Stimulated activated CD8-positive, alpha-beta memory T cell treated with anti-CD3 and anti-CD28 coated beads, Interleukin-12 subunit alpha, Interleukin-12 subunit beta, amount 100 ng/mL, for 24 hours (primary cell): Measurements from ENCODE around the gene MAMDC2.

Source experiments
- DNase-seq: peaks from one replicate; pipeline ENCODE4 v3.0.0-alpha.2; 2020; ENCODE audit errors: extremely low read depth

MAMDC2 gene, protein sequence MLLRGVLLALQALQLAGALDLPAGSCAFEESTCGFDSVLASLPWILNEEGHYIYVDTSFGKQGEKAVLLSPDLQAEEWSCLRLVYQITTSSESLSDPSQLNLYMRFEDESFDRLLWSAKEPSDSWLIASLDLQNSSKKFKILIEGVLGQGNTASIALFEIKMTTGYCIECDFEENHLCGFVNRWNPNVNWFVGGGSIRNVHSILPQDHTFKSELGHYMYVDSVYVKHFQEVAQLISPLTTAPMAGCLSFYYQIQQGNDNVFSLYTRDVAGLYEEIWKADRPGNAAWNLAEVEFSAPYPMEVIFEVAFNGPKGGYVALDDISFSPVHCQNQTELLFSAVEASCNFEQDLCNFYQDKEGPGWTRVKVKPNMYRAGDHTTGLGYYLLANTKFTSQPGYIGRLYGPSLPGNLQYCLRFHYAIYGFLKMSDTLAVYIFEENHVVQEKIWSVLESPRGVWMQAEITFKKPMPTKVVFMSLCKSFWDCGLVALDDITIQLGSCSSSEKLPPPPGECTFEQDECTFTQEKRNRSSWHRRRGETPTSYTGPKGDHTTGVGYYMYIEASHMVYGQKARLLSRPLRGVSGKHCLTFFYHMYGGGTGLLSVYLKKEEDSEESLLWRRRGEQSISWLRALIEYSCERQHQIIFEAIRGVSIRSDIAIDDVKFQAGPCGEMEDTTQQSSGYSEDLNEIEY

GRCh38 chr9:70043689-70044489, at the start of gene MAMDC2:
Gene MAMDC2 (plus strand): TSS chr9:70043848. CDS start chr9:70044198, 350 bp downstream.
- no peak for DNase-seq

DNA sequence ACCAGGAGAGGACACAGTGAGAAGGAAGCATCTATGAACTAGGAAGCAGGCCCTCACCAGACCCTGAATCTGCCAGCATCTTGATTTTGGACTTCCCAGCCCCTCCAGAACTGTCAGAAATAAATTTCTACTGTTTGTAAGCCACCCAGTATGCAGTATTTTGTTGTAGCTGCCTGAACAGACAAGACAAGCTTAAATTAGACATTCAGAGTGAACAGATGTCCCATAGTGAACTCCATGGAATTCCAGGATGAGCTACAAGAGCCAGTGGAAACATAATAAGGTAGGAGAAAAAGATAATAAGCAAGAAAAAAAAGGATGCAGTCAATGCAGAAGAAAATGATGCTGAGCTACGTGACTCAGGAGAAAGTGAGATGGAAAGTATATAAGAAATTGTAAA, 47.8 kb upstream of the MAMDC2 start:
- DNase-seq, result no peak

DNA sequence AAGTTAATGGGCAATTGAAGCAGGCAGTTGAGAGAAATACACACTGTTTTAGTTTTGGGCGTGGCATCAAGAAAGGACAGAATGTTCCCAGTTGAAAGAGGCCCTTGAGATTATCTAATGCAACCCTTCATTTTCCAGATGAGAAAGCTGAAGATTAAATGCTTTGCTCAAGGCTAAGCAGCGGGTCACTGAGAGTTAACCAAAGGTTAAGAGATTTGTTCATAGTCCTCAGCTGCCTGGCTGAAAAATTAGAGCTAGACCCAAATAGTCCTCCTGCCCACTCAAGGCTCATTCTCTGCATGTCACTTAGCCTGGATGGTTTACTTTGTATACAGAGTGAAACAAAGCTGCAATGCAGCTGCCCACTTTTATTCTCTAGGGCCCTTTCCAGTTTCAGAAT, 46.7 kb upstream of the MAMDC2 start:
- no peak for DNase-seq

GRCh38 chr9:69997524-69997923, 46.1 kb upstream of the MAMDC2 start:
- no peak for DNase-seq

- DNase-seq, result no peak
Measured at GRCh38 chr9:69999315-69999714, 44.3 kb upstream of the MAMDC2 start.

- DNase-seq, result no peak
Measured at GRCh38 chr9:70000469-70000868, 43.2 kb upstream of the MAMDC2 start.

GRCh38 chr9:70003901-70004714, 39.5 kb upstream of the MAMDC2 start:
- no peak for DNase-seq

- DNase-seq, result no peak
Measured at GRCh38 chr9:70006306-70006705, 37.3 kb upstream of the MAMDC2 start.

- DNase-seq, result no peak
Measured at GRCh38 chr9:70007831-70008230, 35.8 kb upstream of the MAMDC2 start.

DNA sequence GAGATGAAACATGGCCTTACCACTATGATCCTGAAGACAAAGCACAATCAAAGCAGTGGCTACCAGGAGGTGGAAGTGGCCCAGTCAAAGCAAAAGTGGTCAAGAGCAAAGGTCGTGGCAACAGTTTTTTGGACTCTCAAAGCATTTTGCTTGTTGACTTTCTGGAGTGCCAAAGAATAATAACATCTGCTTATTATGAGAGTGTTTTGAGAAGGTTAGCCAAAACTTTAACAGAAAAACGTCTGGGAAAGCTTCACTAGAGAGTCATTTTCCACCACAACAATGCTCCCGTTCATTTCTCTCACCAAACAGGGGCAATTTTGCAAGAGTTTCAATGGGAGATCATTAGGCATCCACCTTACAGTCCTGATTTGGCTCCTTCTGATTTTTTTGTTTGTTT, 33.6 kb upstream of the MAMDC2 start:
- DNase-seq, result no peak

GRCh38 chr9:70011366-70011765, 32.3 kb upstream of the MAMDC2 start:
- no peak for DNase-seq

DNA sequence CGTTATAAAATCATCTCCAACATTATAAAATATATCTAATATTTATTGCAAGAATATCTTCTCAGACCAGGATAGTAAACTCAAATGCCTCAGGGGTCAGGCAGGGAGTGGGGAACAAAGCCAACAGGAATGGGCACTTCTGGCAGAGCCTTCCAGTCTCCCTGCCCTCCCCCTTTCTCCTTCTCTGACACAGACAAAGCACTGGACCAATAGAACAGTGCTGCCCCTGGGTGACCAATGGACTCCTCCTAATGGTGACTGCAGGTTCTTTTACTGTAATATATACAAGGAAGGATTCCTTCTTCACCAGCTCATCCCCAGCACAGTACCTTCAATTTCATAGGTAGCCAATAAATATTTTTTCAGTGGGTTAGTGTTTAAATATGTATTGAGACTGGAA, 31.1 kb upstream of the MAMDC2 start:
- no peak for DNase-seq

GRCh38 chr9:70013598-70014196, 30.0 kb upstream of the MAMDC2 start:
- no peak for DNase-seq

DNA sequence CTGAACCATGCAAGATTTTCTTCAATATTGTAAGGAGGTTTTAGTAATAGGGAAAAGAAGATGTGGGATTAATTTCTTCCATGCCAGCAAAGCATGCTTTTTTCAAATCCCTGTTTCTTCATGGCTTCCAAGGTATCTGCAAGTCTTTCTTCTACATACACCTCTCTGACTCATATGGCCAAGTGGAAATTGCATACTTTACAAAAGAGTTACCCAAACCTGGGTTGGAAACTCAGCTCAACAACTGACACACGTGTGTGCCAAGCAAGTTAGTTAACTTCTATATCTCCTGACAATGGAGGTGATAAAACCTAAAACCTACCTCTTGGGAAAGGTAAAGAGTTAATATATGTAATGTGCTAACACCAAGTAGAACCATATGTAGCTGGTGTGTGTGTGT, 28.5 kb upstream of the MAMDC2 start:
- DNase-seq, result no peak

DNA sequence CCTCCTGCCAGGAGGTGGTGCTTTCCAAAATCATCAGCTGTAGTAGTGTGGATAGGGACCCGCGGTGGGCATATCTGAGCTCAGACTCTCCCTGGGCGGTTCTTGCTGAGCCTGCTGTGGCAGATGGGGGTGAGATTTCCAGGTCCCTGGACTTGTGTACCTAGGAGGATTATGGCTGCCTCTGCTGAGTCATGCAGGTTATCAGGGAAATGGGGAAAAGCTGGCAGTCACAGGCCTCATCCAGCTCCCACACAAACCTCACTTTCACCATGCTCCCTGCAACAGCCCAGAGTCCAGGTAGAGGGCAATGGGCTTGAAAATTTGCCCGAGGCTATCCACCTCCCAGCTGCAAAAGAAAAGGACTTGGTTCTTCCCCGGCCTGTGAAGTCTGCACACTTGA, 23.4 kb upstream of the MAMDC2 start:
- no peak for DNase-seq

- no peak for DNase-seq
Measured at GRCh38 chr9:70020991-70021571, 22.6 kb upstream of the MAMDC2 start.

GRCh38 chr9:70028287-70028686, 15.4 kb upstream of the MAMDC2 start:
- no peak for DNase-seq

- DNase-seq, result no peak
Measured at GRCh38 chr9:70030156-70030555, 13.5 kb upstream of the MAMDC2 start.

DNA sequence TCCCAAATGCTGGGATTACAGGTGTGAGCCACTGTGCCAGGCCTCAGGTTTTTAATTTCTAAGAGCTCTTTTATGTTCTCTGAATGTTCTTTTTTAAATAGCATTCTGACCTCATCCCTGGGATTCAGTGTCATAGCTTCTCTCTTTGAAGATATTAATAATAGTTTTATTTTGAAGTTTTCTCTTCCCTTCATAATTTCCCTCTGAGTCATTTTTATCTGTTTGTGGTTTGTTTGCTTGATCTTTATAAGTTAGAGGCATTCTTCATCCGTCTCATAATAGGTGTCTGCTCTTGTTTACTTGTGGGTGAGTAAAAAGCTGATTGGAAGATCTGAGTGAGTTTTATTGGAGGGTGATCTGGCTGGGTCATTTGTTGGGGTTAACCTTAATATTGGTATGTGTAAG, 12.5 kb upstream of the MAMDC2 start:
- DNase-seq, result no peak

- no peak for DNase-seq
Measured at GRCh38 chr9:70034271-70034711, 9.4 kb upstream of the MAMDC2 start.

DNA sequence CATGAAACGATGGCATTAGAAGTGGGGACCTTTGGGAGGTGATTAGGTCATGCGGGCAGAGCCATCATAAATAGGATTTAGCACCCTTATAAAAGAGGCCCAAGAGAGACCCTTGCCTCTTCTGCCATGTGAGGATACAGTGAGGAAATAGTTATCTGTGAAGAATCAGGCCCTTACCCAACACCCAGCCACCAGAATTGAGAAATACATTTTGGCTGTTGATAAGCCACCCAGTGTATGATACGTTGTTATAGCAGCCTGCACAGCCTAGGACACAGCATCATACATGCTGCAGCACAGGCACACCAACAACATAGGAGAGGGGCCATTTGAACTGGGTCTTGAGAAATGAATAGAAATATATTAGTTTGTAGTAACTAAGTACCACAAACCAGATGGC, 8.0 kb upstream of the MAMDC2 start:
- no peak for DNase-seq
